Colonic mucosa (tissue), 4 donors: ENCODE results near the gene SPRR4. TPM values are rescaled to one million over a fixed set of nuclear protein-coding genes. Genes with fewer than 3 reads are reported as not detected.
"Not testable (repeated sequence)": the region's sequence is repeated elsewhere in the genome, so short reads cannot be mapped to it uniquely, and the experiment has no call there.

Source experiments
- DNase-seq: peaks from one replicate; pipeline ENCODE4 v3.0.0-alpha.2; 2020
- H3K27ac ChIP-seq: fragments of 200-600 bp; one replicate; pipeline ENCODE4 v1.8.0; 2021
- H3K27me3 ChIP-seq: fragments of 200-600 bp; one replicate; pipeline ENCODE4 v1.8.0; 2021
- H3K36me3 ChIP-seq: fragments of 200-600 bp; one replicate; pipeline ENCODE4 v1.8.0; 2021
- H3K4me1 ChIP-seq: fragments of 200-600 bp; one replicate; pipeline ENCODE4 v1.8.0; 2021; ENCODE audit warnings: mild to moderate bottlenecking
- H3K4me3 ChIP-seq: fragments of 200-600 bp; one replicate; pipeline ENCODE4 v1.8.0; 2021
- H3K9ac ChIP-seq, 2 donors: one replicate each; pipeline ENCODE4 v1.7.0; 2013; ENCODE audit warnings: control low read depth in 2 of 2, low read depth in 2 of 2, low read length in 2 of 2
- H3K9me3 ChIP-seq: fragments of 200-600 bp; one replicate; pipeline ENCODE4 v1.8.0; 2021
- intact Hi-C: fragments of 100-400 bp; cut with DNase I; formaldehyde crosslinking; loops from one replicate; pipeline ENCODE4 v1.14.1; 2022
- total RNA-seq, 2 donors: library from RNA; stranded (reverse); fragmentation: NEBNext Ultra II Directional in 1 of 2; extraction: Animal tissue kit (Norgen Biotek cat#: 25700) in 1 of 2; gene quantifications; one replicate each; pipeline ENCODE4 v1.2.1, GENCODE V29; 2021
- TF ChIP-seq, protein P1 (sequence below): fragments of 200-600 bp; IDR thresholded peaks from one replicate; pipeline ENCODE4 v1.8.0; 2022; ENCODE audit warnings: antibody characterized with exemption, mild to moderate bottlenecking
- donor health status: healthy.
- donor health status: DM: no; HTN: no; CAD: no.
- donor health status: DM: no; HTN: no; CAD: no.

SPRR4 gene
- total RNA-seq, 2 donors from 2014 or later = not detected

- Histone ChIP-seq H3K36me3 (no peaks in the 10 kb centered on the region), H3K4me3 (no peak within 1 kb of the TSS), H3K9ac (no peak within 1 kb of the TSS)
Observed at GRCh38 chr1:153001382-153001781, 30.9 kb downstream of the SPRR4 start, which contains the start of gene SPRR3. Gene SPRR3 (plus strand): TSS chr1:153001749. CDS start chr1:153003021, 1,272 bp downstream.

GRCh38 chr1:153011235-153011758 lies 40.8 kb downstream of the SPRR4 start:
- H3K9me3 ChIP-seq, H3K9ac ChIP-seq, H3K27me3 ChIP-seq, H3K27ac ChIP-seq, H3K4me1 ChIP-seq, H3K36me3 ChIP-seq, intact Hi-C loops, H3K4me3 ChIP-seq, DNase-seq: not testable (repeated sequence)

More at GRCh38 chr1:153001382-153001781, 30.9 kb downstream of the SPRR4 start, which contains the start of gene SPRR3:
- no peak within 1 kb of the TSS for H3K27ac ChIP-seq
- no peak for DNase-seq
- no peaks in the 10 kb centered on the region for H3K4me1 ChIP-seq
- intact Hi-C loops = no loop called here
- H3K9me3 ChIP-seq = no peaks in the 10 kb centered on the region
- no peaks in the 10 kb centered on the region for H3K27me3 ChIP-seq
- TF ChIP-seq, protein P1, sequence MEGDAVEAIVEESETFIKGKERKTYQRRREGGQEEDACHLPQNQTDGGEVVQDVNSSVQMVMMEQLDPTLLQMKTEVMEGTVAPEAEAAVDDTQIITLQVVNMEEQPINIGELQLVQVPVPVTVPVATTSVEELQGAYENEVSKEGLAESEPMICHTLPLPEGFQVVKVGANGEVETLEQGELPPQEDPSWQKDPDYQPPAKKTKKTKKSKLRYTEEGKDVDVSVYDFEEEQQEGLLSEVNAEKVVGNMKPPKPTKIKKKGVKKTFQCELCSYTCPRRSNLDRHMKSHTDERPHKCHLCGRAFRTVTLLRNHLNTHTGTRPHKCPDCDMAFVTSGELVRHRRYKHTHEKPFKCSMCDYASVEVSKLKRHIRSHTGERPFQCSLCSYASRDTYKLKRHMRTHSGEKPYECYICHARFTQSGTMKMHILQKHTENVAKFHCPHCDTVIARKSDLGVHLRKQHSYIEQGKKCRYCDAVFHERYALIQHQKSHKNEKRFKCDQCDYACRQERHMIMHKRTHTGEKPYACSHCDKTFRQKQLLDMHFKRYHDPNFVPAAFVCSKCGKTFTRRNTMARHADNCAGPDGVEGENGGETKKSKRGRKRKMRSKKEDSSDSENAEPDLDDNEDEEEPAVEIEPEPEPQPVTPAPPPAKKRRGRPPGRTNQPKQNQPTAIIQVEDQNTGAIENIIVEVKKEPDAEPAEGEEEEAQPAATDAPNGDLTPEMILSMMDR = no peak

GRCh38 chr1:153021829-153022228 lies 51.4 kb downstream of the SPRR4 start:
- DNase-seq, intact Hi-C loops, H3K27me3 ChIP-seq, H3K36me3 ChIP-seq, H3K9me3 ChIP-seq, H3K4me3 ChIP-seq, H3K4me1 ChIP-seq, H3K9ac ChIP-seq, H3K27ac ChIP-seq: not testable (repeated sequence)

Other genes starting within 250 kb of the SPRR4 start
- gene KPRP, start 212.6 kb upstream of the SPRR4 start, total RNA-seq = not detected
- gene LCE1F, start 195.5 kb upstream of the SPRR4 start, total RNA-seq = not detected
- not detected for gene LCE1E, start 184.4 kb upstream of the SPRR4 start, total RNA-seq
- not detected for gene LCE1D, start 173.9 kb upstream of the SPRR4 start, total RNA-seq
- not detected for gene LCE1C, start 164.0 kb upstream of the SPRR4 start, total RNA-seq
- gene LCE1B, start 158.7 kb upstream of the SPRR4 start, total RNA-seq = not detected
- gene LCE1A, start 143.2 kb upstream of the SPRR4 start, total RNA-seq = not detected
- gene LCE6A, start 127.8 kb upstream of the SPRR4 start, total RNA-seq = not detected
- gene LCE7A, start 110.7 kb upstream of the SPRR4 start, total RNA-seq = not detected
- gene SMCP, start 92.3 kb upstream of the SPRR4 start, total RNA-seq = not detected
- gene IVL, start 62.1 kb upstream of the SPRR4 start, total RNA-seq = not detected
- not detected for gene SPRR5, start 23.4 kb upstream of the SPRR4 start, total RNA-seq
- not detected for gene SPRR1A, start 13.4 kb downstream of the SPRR4 start, total RNA-seq
- gene SPRR3, start 31.1 kb downstream of the SPRR4 start, total RNA-seq = not detected
- not detected for gene SPRR1B, start 60.6 kb downstream of the SPRR4 start, total RNA-seq
- not detected for gene SPRR2D, start 70.5 kb downstream of the SPRR4 start, total RNA-seq
- not detected for gene SPRR2A, start 86.9 kb downstream of the SPRR4 start, total RNA-seq
- not detected for gene SPRR2B, start 101.0 kb downstream of the SPRR4 start, total RNA-seq
- not detected for gene SPRR2E, start 123.9 kb downstream of the SPRR4 start, total RNA-seq
- gene SPRR2F, start 142.9 kb downstream of the SPRR4 start, total RNA-seq = not detected
- not detected for gene SPRR2G, start 180.2 kb downstream of the SPRR4 start, total RNA-seq
- not detected for gene LELP1, start 232.8 kb downstream of the SPRR4 start, total RNA-seq
- gene PRR9, start 246.9 kb downstream of the SPRR4 start, total RNA-seq = not detected